Left ventricle myocardium inferior (tissue), 1 donor: ENCODE results near the gene SV2C. TPM values are rescaled to one million over a fixed set of nuclear protein-coding genes. Genes with fewer than 3 reads are reported as not detected.

ENCODE experiments used
- DNase-seq: peaks from one replicate; pipeline ENCODE4 v3.0.0-alpha.2; 2020
- H3K27ac ChIP-seq: fragments of 200-600 bp; replicated peaks from 2 replicates; pipeline ENCODE4 v1.8.0; 2021
- H3K27me3 ChIP-seq: fragments of 200-600 bp; 2 replicates; pipeline ENCODE4 v1.8.0; 2021; ENCODE audit warnings: low read depth
- H3K36me3 ChIP-seq: fragments of 200-600 bp; 2 replicates; pipeline ENCODE4 v1.8.0; 2021
- H3K4me1 ChIP-seq: fragments of 200-600 bp; 2 replicates; pipeline ENCODE4 v1.8.0; 2021
- H3K4me3 ChIP-seq: fragments of 200-600 bp; 2 replicates; pipeline ENCODE4 v1.8.0; 2021; ENCODE audit warnings: mild to moderate bottlenecking, moderate library complexity
- H3K9me3 ChIP-seq: fragments of 200-600 bp; replicated peaks from 2 replicates; pipeline ENCODE4 v1.8.0; 2021
- intact Hi-C: fragments of 100-400 bp; cut with micrococcal nuclease; formaldehyde crosslinking; loops from one replicate; pipeline ENCODE4 v1.11.0; 2022
- total RNA-seq: library from RNA; stranded (reverse); fragmentation: NEBNext Ultra II Directional; extraction: Animal tissue kit (Norgen Biotek cat#: 25700); gene quantifications from one replicate; pipeline ENCODE4 v1.2.1, GENCODE V29; 2021
- TF ChIP-seq, protein P1 (sequence below): fragments of 200-600 bp; IDR thresholded peaks from 2 replicates; pipeline ENCODE4 v1.8.0; 2021; ENCODE audit warnings: antibody characterized with exemption, mild to moderate bottlenecking, borderline replicate concordance
- donor health status: DM: no; HTN: yes; CAD: no; lungs with severe emphysema.

The SV2C gene
- total RNA-seq, 1 donor from 2014 or later = 0.44 TPM

DNA sequence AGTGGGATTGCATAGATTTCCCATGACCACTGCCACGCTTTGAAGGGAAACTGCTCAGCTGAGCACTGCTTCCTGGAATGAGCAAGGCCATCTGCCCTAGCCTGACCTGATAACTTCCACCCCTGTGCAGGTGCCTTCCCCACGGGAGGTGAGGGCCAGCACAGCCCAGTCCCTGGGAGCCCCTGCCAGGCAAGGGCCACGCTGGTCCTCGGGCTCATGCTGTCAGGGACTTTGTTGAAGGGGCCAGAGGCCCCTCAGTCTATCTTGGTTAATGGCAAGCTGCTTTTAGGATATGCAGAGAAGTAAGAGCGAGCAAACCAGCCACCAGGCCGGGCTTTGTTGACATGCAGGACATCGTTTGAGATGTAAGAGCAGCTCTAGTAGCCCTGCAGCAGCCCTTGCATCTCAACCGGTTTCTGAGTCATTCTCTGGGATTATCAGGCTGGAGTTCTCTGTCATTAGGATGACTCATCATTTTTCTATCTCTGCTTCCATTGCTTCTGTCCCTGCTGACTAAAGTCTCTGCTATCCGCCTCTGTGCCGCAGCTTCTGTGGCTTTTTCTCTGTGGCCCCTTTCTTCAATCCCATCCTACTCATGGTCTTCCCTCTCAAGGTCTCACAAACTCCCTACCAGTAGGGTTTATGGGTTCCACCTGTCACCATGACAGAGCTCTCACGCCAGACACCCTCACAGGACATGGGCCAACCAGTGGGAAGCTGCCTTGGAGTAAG is 289.3 kb downstream of the SV2C start:
- intact Hi-C loops = no loop called here
- Histone ChIP-seq H3K27ac (no peak overlapping the region), H3K4me3 (no peak overlapping the region), H3K9me3 (no peaks in the 10 kb centered on the region), H3K27me3 (no peaks in the 10 kb centered on the region), H3K36me3 (no peaks in the 10 kb centered on the region), H3K4me1 (no peaks in the 10 kb centered on the region)
- TF ChIP-seq, protein P1, sequence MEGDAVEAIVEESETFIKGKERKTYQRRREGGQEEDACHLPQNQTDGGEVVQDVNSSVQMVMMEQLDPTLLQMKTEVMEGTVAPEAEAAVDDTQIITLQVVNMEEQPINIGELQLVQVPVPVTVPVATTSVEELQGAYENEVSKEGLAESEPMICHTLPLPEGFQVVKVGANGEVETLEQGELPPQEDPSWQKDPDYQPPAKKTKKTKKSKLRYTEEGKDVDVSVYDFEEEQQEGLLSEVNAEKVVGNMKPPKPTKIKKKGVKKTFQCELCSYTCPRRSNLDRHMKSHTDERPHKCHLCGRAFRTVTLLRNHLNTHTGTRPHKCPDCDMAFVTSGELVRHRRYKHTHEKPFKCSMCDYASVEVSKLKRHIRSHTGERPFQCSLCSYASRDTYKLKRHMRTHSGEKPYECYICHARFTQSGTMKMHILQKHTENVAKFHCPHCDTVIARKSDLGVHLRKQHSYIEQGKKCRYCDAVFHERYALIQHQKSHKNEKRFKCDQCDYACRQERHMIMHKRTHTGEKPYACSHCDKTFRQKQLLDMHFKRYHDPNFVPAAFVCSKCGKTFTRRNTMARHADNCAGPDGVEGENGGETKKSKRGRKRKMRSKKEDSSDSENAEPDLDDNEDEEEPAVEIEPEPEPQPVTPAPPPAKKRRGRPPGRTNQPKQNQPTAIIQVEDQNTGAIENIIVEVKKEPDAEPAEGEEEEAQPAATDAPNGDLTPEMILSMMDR = no peak
- DNase-seq = no peak

DNA sequence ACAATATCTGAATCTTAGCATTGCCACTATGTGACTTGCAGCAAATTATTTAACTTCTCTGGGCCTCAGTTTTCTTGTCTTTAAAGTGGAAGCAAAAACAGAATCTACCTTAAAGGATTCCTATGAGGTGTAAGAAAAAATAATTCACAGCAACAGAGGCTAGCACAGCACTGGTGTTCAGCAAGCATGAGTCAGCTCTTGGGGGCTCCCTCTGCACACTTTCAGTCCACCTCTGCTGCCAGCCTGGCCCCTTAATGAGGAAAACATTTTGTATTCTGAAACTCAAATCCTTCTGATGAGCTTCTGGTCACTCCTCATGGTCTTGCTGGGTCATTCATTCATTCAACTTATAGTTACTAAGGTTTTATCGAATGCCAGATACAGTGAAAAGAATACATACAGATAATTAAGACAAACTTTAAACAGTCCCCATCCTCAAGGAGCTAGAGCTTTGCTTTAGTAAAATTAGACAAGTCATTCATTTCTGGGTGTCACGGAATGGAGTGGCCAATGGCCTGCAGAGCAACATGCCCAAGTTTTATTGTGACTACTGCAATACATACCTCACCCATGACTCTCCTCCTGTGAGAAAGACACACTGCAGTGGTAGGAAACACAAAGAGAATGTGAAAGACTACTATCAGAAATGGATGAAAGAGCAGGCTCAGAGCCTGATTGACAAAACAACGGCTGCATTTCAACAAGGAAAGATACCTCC is 293.1 kb downstream of the SV2C start:
- intact Hi-C loops = no loop called here
- Histone ChIP-seq H3K27ac (no peak overlapping the region), H3K4me3 (no peak overlapping the region), H3K9me3 (no peaks in the 10 kb centered on the region), H3K36me3 (no peaks in the 10 kb centered on the region), H3K4me1 (no peaks in the 10 kb centered on the region), H3K27me3 (no peaks in the 10 kb centered on the region)
- no peak for DNase-seq
- TF ChIP-seq, protein P1 = no peak

DNA sequence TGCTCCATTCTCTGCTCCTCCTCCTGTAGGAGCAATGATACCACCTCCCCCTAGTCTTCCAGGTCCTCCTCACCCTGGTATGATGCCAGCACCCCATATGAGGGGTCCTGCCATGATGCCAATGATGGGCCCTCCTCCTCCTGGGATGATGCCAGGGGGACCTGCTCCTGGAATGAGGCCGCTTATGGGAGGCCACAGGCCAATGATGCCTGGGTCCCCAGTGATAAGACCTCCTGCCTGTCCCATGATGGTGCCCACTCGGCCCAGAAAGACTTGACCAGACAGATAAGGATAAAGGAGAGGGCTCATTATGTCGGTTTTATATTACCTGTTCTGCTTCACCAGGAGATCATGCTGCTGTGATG is 293.7 kb downstream of the SV2C start:
- H3K27me3 ChIP-seq = no peaks in the 10 kb centered on the region
- no peak overlapping the region for H3K4me3 ChIP-seq
- no peaks in the 10 kb centered on the region for H3K4me1 ChIP-seq
- no peaks in the 10 kb centered on the region for H3K9me3 ChIP-seq
- no peaks in the 10 kb centered on the region for H3K36me3 ChIP-seq
- TF ChIP-seq, protein P1 = no peak
- no peak for DNase-seq
- H3K27ac ChIP-seq = no peak overlapping the region
- intact Hi-C loops = no loop called here

DNA sequence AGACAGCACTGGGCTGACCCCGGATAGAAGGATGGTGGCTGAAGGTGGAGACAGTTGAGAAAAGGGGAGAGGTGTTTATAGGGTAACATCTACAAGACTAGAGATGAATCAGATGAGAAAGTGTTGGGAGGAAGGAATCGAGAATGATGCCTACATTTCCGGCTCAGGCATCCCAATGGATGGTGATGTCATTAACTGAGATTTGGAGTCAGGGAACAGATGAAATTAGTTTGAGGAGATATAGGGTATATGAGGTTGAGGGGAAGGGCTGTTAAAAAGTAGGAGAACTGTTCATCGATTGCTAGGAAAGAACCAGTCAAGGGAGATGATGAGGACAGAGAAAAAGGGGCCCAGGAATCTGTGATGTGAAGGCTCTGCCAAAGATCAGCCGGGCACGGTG is 295.2 kb downstream of the SV2C start:
- no peak for DNase-seq
- no peak overlapping the region for H3K27ac ChIP-seq
- H3K4me1 ChIP-seq = no peaks in the 10 kb centered on the region
- intact Hi-C loops = no loop called here
- TF ChIP-seq, protein P1 = no peak
- H3K9me3 ChIP-seq = no peaks in the 10 kb centered on the region
- no peaks in the 10 kb centered on the region for H3K36me3 ChIP-seq
- no peak overlapping the region for H3K4me3 ChIP-seq
- no peaks in the 10 kb centered on the region for H3K27me3 ChIP-seq

DNA sequence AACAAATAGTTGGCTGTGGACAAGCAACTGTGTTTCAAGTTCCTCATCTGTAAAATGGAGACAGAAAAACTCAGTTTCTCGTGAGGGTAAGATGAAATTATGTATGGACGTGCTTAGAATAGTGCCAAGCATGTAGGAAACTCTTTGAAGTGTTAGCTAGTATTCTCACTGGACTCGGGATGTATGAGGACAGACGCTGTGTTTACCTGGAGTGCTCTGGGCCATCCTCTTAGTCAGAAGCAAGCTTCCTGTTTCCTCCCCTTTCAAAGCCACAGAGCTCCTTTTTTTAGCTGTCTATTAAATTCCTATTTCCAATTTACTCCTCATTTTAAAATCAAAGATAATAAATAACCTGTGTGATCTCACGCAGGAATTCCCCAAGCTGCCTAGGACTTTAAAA is 296.1 kb downstream of the SV2C start:
- no peaks in the 10 kb centered on the region for H3K4me1 ChIP-seq
- TF ChIP-seq, protein P1 = no peak

More for the DNA sequence above, 296.1 kb downstream of the SV2C start:
- intact Hi-C loops = no loop called here
- Histone ChIP-seq H3K9me3 (no peaks in the 10 kb centered on the region), H3K27me3 (no peaks in the 10 kb centered on the region), H3K36me3 (no peaks in the 10 kb centered on the region), H3K27ac (no peak overlapping the region), H3K4me3 (no peak overlapping the region)
- no peak for DNase-seq
